Endothelial cell (in vitro differentiated cells): ENCODE results near the gene OSBPL10. TPM values are rescaled to one million over a fixed set of nuclear protein-coding genes. Genes with fewer than 3 reads are reported as not detected.

Experiments used
- DNase-seq: peaks from one replicate; pipeline ENCODE4 v3.0.0; 2021; ENCODE audit warnings: low spot score
- H3K27ac Mint-ChIP-seq: one replicate; pipeline ENCODE4 v1.8.0; 2021; ENCODE audit warnings: mixed read lengths, inconsistent platforms; ENCODE audit not compliant: unreplicated experiment
- H3K27me3 Mint-ChIP-seq: one replicate; pipeline ENCODE4 v1.8.0; 2021; ENCODE audit warnings: mild to moderate bottlenecking, moderate library complexity, mixed read lengths, inconsistent platforms; ENCODE audit not compliant: unreplicated experiment
- H3K36me3 Mint-ChIP-seq: one replicate; pipeline ENCODE4 v1.8.0; 2021; ENCODE audit warnings: mild to moderate bottlenecking, low read depth, mixed read lengths, inconsistent platforms; ENCODE audit not compliant: unreplicated experiment
- H3K4me1 Mint-ChIP-seq: one replicate; pipeline ENCODE4 v1.8.0; 2021; ENCODE audit warnings: mild to moderate bottlenecking, mixed read lengths, inconsistent platforms; ENCODE audit not compliant: unreplicated experiment
- H3K4me3 Mint-ChIP-seq: one replicate; pipeline ENCODE4 v1.8.0; 2021; ENCODE audit warnings: mild to moderate bottlenecking, mixed read lengths, inconsistent platforms; ENCODE audit not compliant: unreplicated experiment
- H3K9me3 Mint-ChIP-seq: one replicate; pipeline ENCODE4 v1.8.0; 2021; ENCODE audit warnings: mixed read lengths, inconsistent platforms; ENCODE audit not compliant: unreplicated experiment
- total RNA-seq: library from RNA; stranded (reverse); fragmentation: NEBNext Ultra II Directional; extraction: Animal tissue kit (Norgen Biotek cat#: 25700); gene quantifications from one replicate; pipeline ENCODE4 v1.2.1, GENCODE V29; 2021; ENCODE audit not compliant: unreplicated experiment
- TF ChIP-seq, protein P1 (sequence below): fragments of 200-600 bp; sonication (generic); IDR thresholded peaks from one replicate; pipeline ENCODE4 v1.5.0; 2021; ENCODE audit warnings: antibody characterized with exemption; ENCODE audit not compliant: unreplicated experiment

Gene OSBPL10
- total RNA-seq, 1 donor from 2014 or later: 61.0 TPM

DNA sequence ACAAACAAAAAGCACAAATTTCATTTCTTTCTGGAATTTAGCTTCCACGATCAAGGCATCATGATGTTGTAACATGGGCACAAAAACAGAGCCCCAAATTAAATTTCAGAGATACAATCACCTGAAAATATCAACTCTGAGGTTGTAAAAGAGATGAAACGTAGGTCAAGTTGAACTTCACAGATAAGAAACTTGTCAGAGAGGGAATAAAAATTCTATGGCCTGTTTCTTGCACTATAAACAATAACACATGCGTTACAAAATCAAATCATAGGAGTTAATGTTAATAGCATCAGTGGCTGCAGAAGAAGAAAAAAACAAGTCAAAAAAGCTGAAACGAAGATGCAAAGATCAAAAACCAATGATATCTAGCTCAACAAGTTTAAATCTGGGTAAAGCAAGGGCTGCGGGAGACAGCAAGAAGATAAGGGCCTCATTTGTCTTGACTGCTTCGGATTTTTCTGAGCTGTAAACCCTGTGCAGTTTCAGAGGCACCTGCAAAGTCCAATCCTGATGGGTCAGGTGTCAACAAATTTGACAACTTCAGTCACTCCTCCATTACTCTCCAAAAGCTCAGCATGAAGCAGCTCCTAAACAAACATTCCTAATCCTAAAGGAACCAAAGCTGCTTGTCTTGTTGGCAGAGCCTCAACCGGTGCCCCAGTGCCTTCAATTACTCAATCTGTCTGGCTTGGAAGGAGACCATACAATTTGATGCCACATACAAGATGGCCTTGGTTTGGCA is 228.6 kb downstream of the OSBPL10 start:
- Mint-ChIP-seq H3K27me3 (peaks cover 1% of the 10 kb centered on the region), H3K4me1 (peaks cover 18% of the 10 kb centered on the region), H3K27ac (no peak overlapping the region), H3K9me3 (no peaks in the 10 kb centered on the region), H3K4me3 (no peak overlapping the region), H3K36me3 (no peaks in the 10 kb centered on the region)
- TF ChIP-seq, protein P1, sequence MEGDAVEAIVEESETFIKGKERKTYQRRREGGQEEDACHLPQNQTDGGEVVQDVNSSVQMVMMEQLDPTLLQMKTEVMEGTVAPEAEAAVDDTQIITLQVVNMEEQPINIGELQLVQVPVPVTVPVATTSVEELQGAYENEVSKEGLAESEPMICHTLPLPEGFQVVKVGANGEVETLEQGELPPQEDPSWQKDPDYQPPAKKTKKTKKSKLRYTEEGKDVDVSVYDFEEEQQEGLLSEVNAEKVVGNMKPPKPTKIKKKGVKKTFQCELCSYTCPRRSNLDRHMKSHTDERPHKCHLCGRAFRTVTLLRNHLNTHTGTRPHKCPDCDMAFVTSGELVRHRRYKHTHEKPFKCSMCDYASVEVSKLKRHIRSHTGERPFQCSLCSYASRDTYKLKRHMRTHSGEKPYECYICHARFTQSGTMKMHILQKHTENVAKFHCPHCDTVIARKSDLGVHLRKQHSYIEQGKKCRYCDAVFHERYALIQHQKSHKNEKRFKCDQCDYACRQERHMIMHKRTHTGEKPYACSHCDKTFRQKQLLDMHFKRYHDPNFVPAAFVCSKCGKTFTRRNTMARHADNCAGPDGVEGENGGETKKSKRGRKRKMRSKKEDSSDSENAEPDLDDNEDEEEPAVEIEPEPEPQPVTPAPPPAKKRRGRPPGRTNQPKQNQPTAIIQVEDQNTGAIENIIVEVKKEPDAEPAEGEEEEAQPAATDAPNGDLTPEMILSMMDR: no peak
- DNase-seq: no peak

DNA sequence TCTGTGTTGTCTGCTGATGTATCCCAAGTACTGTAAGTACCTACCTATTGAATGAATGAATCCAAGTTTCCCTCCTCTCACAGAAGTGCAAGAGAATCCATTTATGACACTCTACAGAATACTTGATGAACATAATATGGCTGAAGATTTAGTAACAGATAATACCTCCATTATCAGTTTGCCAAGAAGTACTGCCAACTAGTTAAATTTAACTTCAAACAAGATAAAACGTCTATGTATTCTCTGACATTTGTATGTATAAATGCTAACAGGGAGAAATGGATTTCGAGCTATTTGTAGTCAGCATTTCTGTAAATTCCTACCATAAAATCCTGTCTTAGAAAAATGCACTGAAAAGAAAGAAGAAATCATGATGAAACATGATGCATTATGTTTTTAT is 230.7 kb downstream of the OSBPL10 start:
- H3K27me3 Mint-ChIP-seq: peaks cover 3% of the 10 kb centered on the region
- H3K4me1 Mint-ChIP-seq: peaks cover 8% of the 10 kb centered on the region
- H3K9me3 Mint-ChIP-seq: no peaks in the 10 kb centered on the region
- no peak overlapping the region for H3K27ac Mint-ChIP-seq
- no peaks in the 10 kb centered on the region for H3K36me3 Mint-ChIP-seq
- TF ChIP-seq, protein P1: no peak
- H3K4me3 Mint-ChIP-seq: no peak overlapping the region
- DNase-seq: no peak

DNA sequence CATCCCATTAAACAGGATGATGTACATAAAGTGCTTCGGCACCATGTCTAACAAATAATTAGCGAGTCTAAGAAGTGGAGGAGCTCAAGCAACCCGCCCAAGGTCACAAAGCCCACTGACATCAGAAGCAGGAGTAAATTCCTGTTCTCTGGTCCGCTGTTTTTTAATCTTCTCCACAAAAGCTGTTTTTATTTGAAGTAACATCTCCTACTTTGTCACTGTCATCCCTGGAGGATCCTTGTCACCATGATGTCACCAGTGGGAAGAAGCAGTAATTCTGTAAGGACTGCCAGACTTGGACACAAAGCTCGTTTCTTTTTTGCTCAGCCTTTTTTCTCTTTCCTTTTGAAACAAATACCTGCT is 232.1 kb downstream of the OSBPL10 start:
- Mint-ChIP-seq H3K27me3 (peaks cover 3% of the 10 kb centered on the region), H3K9me3 (no peaks in the 10 kb centered on the region), H3K4me3 (no peak overlapping the region), H3K27ac (no peak overlapping the region), H3K36me3 (no peaks in the 10 kb centered on the region), H3K4me1 (peaks cover 8% of the 10 kb centered on the region)
- TF ChIP-seq, protein P1: no peak
- DNase-seq: no peak

DNA sequence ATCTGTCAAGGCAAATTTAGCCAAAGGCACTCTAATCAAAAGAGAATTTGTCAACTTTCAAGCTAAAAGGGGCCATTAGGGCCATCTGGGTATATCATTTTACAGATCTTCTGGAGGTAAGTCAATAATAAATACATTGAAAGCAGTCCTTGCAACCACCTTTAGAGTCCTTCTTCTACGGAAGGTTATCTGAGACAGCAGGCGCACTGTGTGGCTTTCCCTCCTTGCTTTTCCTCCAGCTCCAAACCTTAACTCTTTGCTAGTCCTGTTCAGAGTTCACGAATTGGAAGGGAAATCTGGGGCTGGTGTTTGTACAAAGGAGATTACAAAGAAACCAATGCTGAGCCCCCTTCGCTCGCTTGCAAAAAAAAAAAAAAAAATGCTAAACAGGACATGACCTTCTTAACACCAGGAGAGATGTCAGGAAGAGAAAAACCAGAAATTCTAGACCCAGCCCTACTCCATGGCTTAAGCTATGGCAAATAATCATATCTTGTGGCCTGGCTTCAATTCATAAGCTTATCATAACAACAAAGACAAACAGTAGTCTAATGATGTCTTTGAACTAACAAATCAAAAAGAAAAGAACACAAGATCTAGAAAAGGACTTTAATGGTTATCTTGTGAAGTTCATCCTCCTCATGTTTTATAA is 232.7 kb downstream of the OSBPL10 start:
- H3K9me3 Mint-ChIP-seq: no peaks in the 10 kb centered on the region
- peaks cover 8% of the 10 kb centered on the region for H3K4me1 Mint-ChIP-seq
- DNase-seq: no peak
- no peaks in the 10 kb centered on the region for H3K36me3 Mint-ChIP-seq
- H3K4me3 Mint-ChIP-seq: no peak overlapping the region
- H3K27me3 Mint-ChIP-seq: peaks cover 3% of the 10 kb centered on the region
- TF ChIP-seq, protein P1: no peak
- no peak overlapping the region for H3K27ac Mint-ChIP-seq

DNA sequence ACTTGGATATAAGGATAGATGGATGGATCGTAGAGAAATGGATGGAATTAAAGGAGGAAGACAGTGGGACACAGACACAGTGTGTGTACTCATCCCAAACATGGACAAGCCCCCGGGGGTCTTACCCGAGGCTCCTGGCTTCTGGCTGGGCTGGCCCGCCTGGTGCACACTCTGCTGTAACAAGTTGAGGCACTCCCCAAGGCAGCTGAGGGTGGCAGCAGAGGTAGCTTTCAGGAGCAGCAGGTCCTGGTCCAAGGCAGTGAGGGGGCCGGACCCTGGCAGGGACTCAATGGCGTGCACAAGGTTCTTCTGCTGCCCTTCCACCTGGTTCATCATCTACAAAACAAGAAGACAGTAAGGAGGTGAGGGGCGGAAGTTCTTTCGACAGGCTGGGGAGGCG is 233.3 kb downstream of the OSBPL10 start:
- Mint-ChIP-seq H3K27ac (no peak overlapping the region), H3K4me3 (peak overlapping the region; percentile 22), H3K36me3 (no peaks in the 10 kb centered on the region), H3K9me3 (no peaks in the 10 kb centered on the region), H3K4me1 (peaks cover 8% of the 10 kb centered on the region), H3K27me3 (peaks cover 3% of the 10 kb centered on the region)
- TF ChIP-seq, protein P1: no peak
- no peak for DNase-seq
